Neural cell (in vitro differentiated cells): ENCODE data around the gene VAV3. TPM values are rescaled to one million over a fixed set of nuclear protein-coding genes. Genes with fewer than 3 reads are reported as not detected.

Source experiments
- H2AFZ ChIP-seq: fragments of 200-600, 300-800 bp; sonication (generic), shearing (Covaris generic); 2 replicates; pipeline ENCODE4 v1.6.0; 2014; ENCODE audit warnings: low read depth, mild to moderate bottlenecking, antibody characterized with exemption, low read length, moderate library complexity
- H3F3A ChIP-seq: fragments of 200-600 bp; shearing (Covaris generic); 2 replicates; pipeline ENCODE4 v1.6.1; 2016; ENCODE audit warnings: mild to moderate bottlenecking, moderate library complexity, mixed read lengths, antibody characterized with exemption, low read length; ENCODE audit not compliant: insufficient read depth, poor library complexity, severe bottlenecking
- H3K27ac ChIP-seq: fragments of 200-600, 300-800 bp; sonication (generic), shearing (Covaris generic); 2 replicates; pipeline ENCODE4 v1.5.1; 2014; ENCODE audit warnings: mild to moderate bottlenecking, low read length, moderate library complexity
- H3K27me3 ChIP-seq: fragments of 300-800, 200-600 bp; sonication (generic), shearing (Covaris generic); 2 replicates; pipeline ENCODE4 v1.6.0; 2014; ENCODE audit warnings: mild to moderate bottlenecking, low read depth, low read length, moderate library complexity; ENCODE audit not compliant: insufficient read depth
- H3K36me3 ChIP-seq: fragments of 300-800, 200-600 bp; sonication (generic), shearing (Covaris generic); 2 replicates; pipeline ENCODE4 v1.5.1; 2014; ENCODE audit warnings: mild to moderate bottlenecking, antibody characterized with exemption, low read length, moderate library complexity; ENCODE audit not compliant: insufficient read depth
- H3K4me2 ChIP-seq: fragments of 300-800, 200-600 bp; sonication (generic), shearing (Covaris generic); 2 replicates; pipeline ENCODE4 v1.6.0; 2014; ENCODE audit warnings: mild to moderate bottlenecking, low read length
- H3K4me3 ChIP-seq: fragments of 300-800, 200-600 bp; sonication (generic), shearing (Covaris generic); 2 replicates; pipeline ENCODE4 v1.5.1; 2014; ENCODE audit warnings: mild to moderate bottlenecking, low read length, moderate library complexity
- H3K79me2 ChIP-seq: fragments of 200-600 bp; shearing (Covaris generic); replicated peaks from 2 replicates; pipeline ENCODE4 v1.6.0; 2014; ENCODE audit warnings: mild to moderate bottlenecking, low read length, moderate library complexity; ENCODE audit not compliant: insufficient read depth
- H3K9ac ChIP-seq: fragments of 300-800, 200-600 bp; sonication (generic), shearing (Covaris generic); 2 replicates; pipeline ENCODE4 v1.6.1; 2016; ENCODE audit warnings: mild to moderate bottlenecking, low read length, mixed read lengths
- H3K9me2 ChIP-seq: fragments of 200-600 bp; shearing (Covaris generic); 2 replicates; pipeline ENCODE4 v1.6.1; 2016; ENCODE audit warnings: mild to moderate bottlenecking, low read length, mixed read lengths; ENCODE audit not compliant: insufficient read depth
- H3K9me3 ChIP-seq: fragments of 200-600, 300-800 bp; sonication (generic), shearing (Covaris generic); 2 replicates; pipeline ENCODE4 v1.6.1; 2016; ENCODE audit warnings: mild to moderate bottlenecking, mixed run types, low read length, moderate library complexity, mixed read lengths
- H4K20me1 ChIP-seq: fragments of 200-600 bp; shearing (Covaris generic); 2 replicates; pipeline ENCODE4 v1.6.1; 2016; ENCODE audit warnings: mild to moderate bottlenecking, mixed run types; ENCODE audit not compliant: insufficient read depth
- EP300 ChIP-seq: fragments of 450-650 bp; conservative IDR thresholded peaks from 2 replicates; pipeline ENCODE4 v1.6.1; 2014; ENCODE audit warnings: antibody characterized with exemption, mild to moderate bottlenecking, moderate library complexity; ENCODE audit not compliant: poor library complexity, severe bottlenecking
- EZH2 ChIP-seq: fragments of 200-600, 300-800 bp; shearing (Covaris generic), sonication (generic); IDR thresholded peaks from 2 replicates; pipeline ENCODE4 v1.6.1; 2014; ENCODE audit warnings: antibody characterized with exemption, low read length, borderline replicate concordance, mild to moderate bottlenecking; ENCODE audit not compliant: insufficient read depth, poor library complexity, severe bottlenecking
- MXI1 ChIP-seq: fragments of 450-650 bp; conservative IDR thresholded peaks from 2 replicates; pipeline ENCODE4 v1.6.1; 2014; ENCODE audit warnings: antibody characterized with exemption, mild to moderate bottlenecking; ENCODE audit not compliant: poor library complexity, severe bottlenecking
- POLR2AphosphoS5 ChIP-seq: IDR thresholded peaks from 2 replicates; pipeline ENCODE4 v1.6.1; 2012
- RAD21 ChIP-seq: fragments of 450-650 bp; conservative IDR thresholded peaks from 2 replicates; pipeline ENCODE4 v1.6.1; 2014; ENCODE audit warnings: antibody characterized with exemption, mild to moderate bottlenecking, moderate library complexity
- REST ChIP-seq: IDR thresholded peaks from 2 replicates; pipeline ENCODE4 v1.6.1; 2012; ENCODE audit warnings: borderline replicate concordance
- SMC3 ChIP-seq: fragments of 450-650 bp; conservative IDR thresholded peaks from 2 replicates; pipeline ENCODE4 v1.6.1; 2014; ENCODE audit warnings: antibody characterized with exemption, mild to moderate bottlenecking, moderate library complexity; ENCODE audit not compliant: poor library complexity
- TAF1 ChIP-seq: IDR thresholded peaks from 2 replicates; pipeline ENCODE4 v1.6.1; 2012; ENCODE audit warnings: low read depth
- polyA plus RNA-seq: library from polyadenylated mRNA; depleted of rRNA; stranded (reverse); fragments of >200 nt; gene quantifications from 2 replicates; pipeline ENCODE4 v1.2.3, GENCODE V29; 2014
- TF ChIP-seq, protein P1 (sequence below): fragments of 450-650 bp; IDR thresholded peaks from 2 replicates; pipeline ENCODE4 v1.5.1; 2014; ENCODE audit warnings: antibody characterized with exemption, mild to moderate bottlenecking, moderate library complexity; ENCODE audit not compliant: poor library complexity, severe bottlenecking

VAV3 gene
- polyA plus RNA-seq, 1 donor from 2014 or later = 7.6 TPM

GRCh38 chr1:107549152-107549810, 415.7 kb downstream of the VAV3 start:
- Histone ChIP-seq H3K9me2 (no peaks in the 10 kb centered on the region), H3K4me2 (no peak overlapping the region), H3K27me3 (no peaks in the 10 kb centered on the region), H2AFZ (no peak overlapping the region), H3F3A (no peaks in the 10 kb centered on the region), H3K9ac (no peak overlapping the region), H4K20me1 (no peaks in the 10 kb centered on the region), H3K36me3 (no peaks in the 10 kb centered on the region), H3K27ac (no peak overlapping the region), H3K4me3 (no peak overlapping the region), H3K9me3 (no peaks in the 10 kb centered on the region), H3K79me2 (no peaks in the 10 kb centered on the region)
- no peak for TF ChIP-seq REST
- no peak for TF ChIP-seq SMC3
- TF ChIP-seq, protein P1, sequence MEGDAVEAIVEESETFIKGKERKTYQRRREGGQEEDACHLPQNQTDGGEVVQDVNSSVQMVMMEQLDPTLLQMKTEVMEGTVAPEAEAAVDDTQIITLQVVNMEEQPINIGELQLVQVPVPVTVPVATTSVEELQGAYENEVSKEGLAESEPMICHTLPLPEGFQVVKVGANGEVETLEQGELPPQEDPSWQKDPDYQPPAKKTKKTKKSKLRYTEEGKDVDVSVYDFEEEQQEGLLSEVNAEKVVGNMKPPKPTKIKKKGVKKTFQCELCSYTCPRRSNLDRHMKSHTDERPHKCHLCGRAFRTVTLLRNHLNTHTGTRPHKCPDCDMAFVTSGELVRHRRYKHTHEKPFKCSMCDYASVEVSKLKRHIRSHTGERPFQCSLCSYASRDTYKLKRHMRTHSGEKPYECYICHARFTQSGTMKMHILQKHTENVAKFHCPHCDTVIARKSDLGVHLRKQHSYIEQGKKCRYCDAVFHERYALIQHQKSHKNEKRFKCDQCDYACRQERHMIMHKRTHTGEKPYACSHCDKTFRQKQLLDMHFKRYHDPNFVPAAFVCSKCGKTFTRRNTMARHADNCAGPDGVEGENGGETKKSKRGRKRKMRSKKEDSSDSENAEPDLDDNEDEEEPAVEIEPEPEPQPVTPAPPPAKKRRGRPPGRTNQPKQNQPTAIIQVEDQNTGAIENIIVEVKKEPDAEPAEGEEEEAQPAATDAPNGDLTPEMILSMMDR = no peak
- no peak for TF ChIP-seq MXI1
- no peak for TF ChIP-seq TAF1
- TF ChIP-seq EZH2 = no peak
- no peak for TF ChIP-seq EP300
- no peak for TF ChIP-seq POLR2AphosphoS5
- no peak for TF ChIP-seq RAD21

- no peaks in the 10 kb centered on the region for H4K20me1 ChIP-seq
- no peak for TF ChIP-seq SMC3
- TF ChIP-seq POLR2AphosphoS5 = no peak
- TF ChIP-seq MXI1 = no peak
- no peak for TF ChIP-seq RAD21
- H3K4me2 ChIP-seq = no peak overlapping the region
- H3K79me2 ChIP-seq = no peaks in the 10 kb centered on the region
- H3K36me3 ChIP-seq = no peaks in the 10 kb centered on the region
- no peaks in the 10 kb centered on the region for H3F3A ChIP-seq
- no peaks in the 10 kb centered on the region for H3K27me3 ChIP-seq
- no peak overlapping the region for H2AFZ ChIP-seq
- H3K27ac ChIP-seq = no peak overlapping the region
- no peak overlapping the region for H3K4me3 ChIP-seq
- H3K9me3 ChIP-seq = no peaks in the 10 kb centered on the region
- no peaks in the 10 kb centered on the region for H3K9me2 ChIP-seq
- no peak overlapping the region for H3K9ac ChIP-seq
These were observed 416.7 kb downstream of the VAV3 start for GRCh38 chr1:107548276-107548675.
